Neural progenitor cell (in vitro differentiated cells): ENCODE measurements around the gene PRDM2. TPM values are rescaled to one million over a fixed set of nuclear protein-coding genes. Genes with fewer than 3 reads are reported as not detected.

Source experiments
- DNase-seq: peaks from one replicate; pipeline ENCODE4 v3.0.0-alpha.2; 2016; ENCODE audit warnings: low spot score
- H2AFZ ChIP-seq: fragments of 200-600 bp; sonication (generic); replicated peaks from 2 replicates; pipeline ENCODE4 v1.6.1; 2016; ENCODE audit warnings: antibody characterized with exemption
- H3F3A ChIP-seq: fragments of 200-600 bp; sonication (generic); 2 replicates; pipeline ENCODE4 v1.6.1; 2016; ENCODE audit warnings: antibody characterized with exemption, low read depth
- H3K27ac ChIP-seq: fragments of 200-600 bp; sonication (generic); 2 replicates; pipeline ENCODE4 v1.5.1; 2016; ENCODE audit warnings: mild to moderate bottlenecking
- H3K27me3 ChIP-seq: fragments of 200-600 bp; sonication (generic); 2 replicates; pipeline ENCODE4 v1.6.1; 2016; ENCODE audit warnings: mild to moderate bottlenecking, moderate library complexity
- H3K36me3 ChIP-seq: fragments of 200-600 bp; sonication (generic); 2 replicates; pipeline ENCODE4 v1.5.1; 2016
- H3K4me1 ChIP-seq: fragments of 200-600 bp; sonication (generic); 2 replicates; pipeline ENCODE4 v1.6.1; 2016; ENCODE audit warnings: mixed run types
- H3K4me2 ChIP-seq: fragments of 200-600 bp; sonication (generic); 2 replicates; pipeline ENCODE4 v1.6.1; 2016
- H3K4me3 ChIP-seq: fragments of 200-600 bp; sonication (generic); 2 replicates; pipeline ENCODE4 v1.5.1; 2016
- H3K79me2 ChIP-seq: fragments of 200-600 bp; sonication (generic); 2 replicates; pipeline ENCODE4 v1.6.1; 2016; ENCODE audit warnings: low read depth
- H3K9ac ChIP-seq: fragments of 200-600 bp; sonication (generic); 2 replicates; pipeline ENCODE4 v1.6.1; 2016
- H3K9me3 ChIP-seq: fragments of 200-600 bp; sonication (generic); 2 replicates; pipeline ENCODE4 v1.5.1; 2016; ENCODE audit warnings: low read depth
- H4K20me1 ChIP-seq: fragments of 200-600 bp; sonication (generic); 2 replicates; pipeline ENCODE4 v1.6.1; 2016; ENCODE audit warnings: low read depth
- H3K27ac Mint-ChIP-seq: 3 replicates; pipeline ENCODE4 v1.8.0; 2021; ENCODE audit warnings: mixed read lengths
- H3K27me3 Mint-ChIP-seq: 2 replicates; pipeline ENCODE4 v1.8.0; 2022; ENCODE audit warnings: low read depth, mild to moderate bottlenecking, inconsistent platforms, moderate library complexity, mixed read lengths; ENCODE audit not compliant: insufficient read depth
- H3K36me3 Mint-ChIP-seq: 3 replicates; pipeline ENCODE4 v1.8.0; 2021; ENCODE audit warnings: mixed read lengths
- H3K4me1 Mint-ChIP-seq: 3 replicates; pipeline ENCODE4 v1.8.0; 2021; ENCODE audit warnings: mixed read lengths
- H3K4me3 Mint-ChIP-seq: 3 replicates; pipeline ENCODE4 v1.8.0; 2021; ENCODE audit warnings: mild to moderate bottlenecking, moderate library complexity, mixed read lengths
- H3K9me3 Mint-ChIP-seq: 3 replicates; pipeline ENCODE4 v1.8.0; 2020; ENCODE audit warnings: mixed read lengths
- CTCF ChIP-seq: fragments of 200-600 bp; sonication (generic); IDR thresholded peaks from 2 replicates; pipeline ENCODE4 v1.5.1; 2017; ENCODE audit warnings: antibody characterized with exemption, mild to moderate bottlenecking
- EZH2 ChIP-seq: fragments of 200-600 bp; sonication (generic); IDR thresholded peaks from 2 replicates; pipeline ENCODE4 v1.6.1; 2017; ENCODE audit warnings: antibody characterized with exemption, mild to moderate bottlenecking, moderate library complexity
- EZH2phosphoT487 ChIP-seq: fragments of 200-600 bp; sonication (generic); IDR thresholded peaks from 2 replicates; pipeline ENCODE4 v1.6.1; 2017; ENCODE audit warnings: antibody characterized with exemption
- total RNA-seq: library from RNA; depleted of rRNA; stranded (reverse); fragments of >200 nt; gene quantifications from 2 replicates; pipeline ENCODE4 v1.2.3, GENCODE V29; 2015; ENCODE audit warnings: low replicate concordance

PRDM2 gene
- total RNA-seq, 1 donor from 2014 or later: 22.0 TPM

- H3K27me3 ChIP-seq: no peaks in the 10 kb centered on the region
- no peak for DNase-seq
- peaks cover 11% of the 10 kb centered on the region for H4K20me1 ChIP-seq
- H3K4me1 ChIP-seq: peaks cover 20% of the 10 kb centered on the region
- H3K4me3 ChIP-seq: no peak overlapping the region
- H3K27ac ChIP-seq: no peak overlapping the region
- no peak overlapping the region for H3K9ac ChIP-seq
- no peak overlapping the region for H2AFZ ChIP-seq
- Mint-ChIP-seq H3K9me3 (no peaks in the 10 kb centered on the region), H3K27ac (no peak overlapping the region), H3K36me3 (peaks cover 2% of the 10 kb centered on the region), H3K4me3 (no peak overlapping the region), H3K4me1 (peaks cover 15% of the 10 kb centered on the region), H3K27me3 (no peaks in the 10 kb centered on the region)
- H3K9me3 ChIP-seq: no peaks in the 10 kb centered on the region
- peak overlapping the region; percentile 8 for H3K4me2 ChIP-seq
- peaks cover 4% of the 10 kb centered on the region for H3F3A ChIP-seq
- TF ChIP-seq CTCF (no peak), EZH2phosphoT487 (no peak), EZH2 (no peak)
- H3K79me2 ChIP-seq: no peaks in the 10 kb centered on the region
- H3K36me3 ChIP-seq: no peaks in the 10 kb centered on the region
These were observed 37.4 kb downstream of the PRDM2 start for GRCh38 chr1:13737398-13737797.

GRCh38 chr1:13746342-13746741 lies 46.4 kb downstream of the PRDM2 start:
- H3K4me1 ChIP-seq: peaks cover 17% of the 10 kb centered on the region
- peaks cover 17% of the 10 kb centered on the region for H3K79me2 ChIP-seq
- no peak overlapping the region for H2AFZ ChIP-seq
- DNase-seq: no peak
- H3K27ac ChIP-seq: no peak overlapping the region
- no peaks in the 10 kb centered on the region for H3K27me3 Mint-ChIP-seq
- peaks cover 18% of the 10 kb centered on the region for H3K4me1 Mint-ChIP-seq
- H3F3A ChIP-seq: peaks cover 17% of the 10 kb centered on the region
- peaks cover 18% of the 10 kb centered on the region for H4K20me1 ChIP-seq
- no peak overlapping the region for H3K4me2 ChIP-seq
- H3K27ac Mint-ChIP-seq: no peak overlapping the region
- no peaks in the 10 kb centered on the region for H3K9me3 Mint-ChIP-seq
- peaks cover 6% of the 10 kb centered on the region for H3K36me3 Mint-ChIP-seq
- H3K27me3 ChIP-seq: peaks cover 23% of the 10 kb centered on the region
- no peak overlapping the region for H3K4me3 ChIP-seq
- H3K9ac ChIP-seq: no peak overlapping the region
- no peaks in the 10 kb centered on the region for H3K36me3 ChIP-seq
- H3K4me3 Mint-ChIP-seq: no peak overlapping the region
- H3K9me3 ChIP-seq: no peaks in the 10 kb centered on the region
- no peak for TF ChIP-seq CTCF
- TF ChIP-seq EZH2phosphoT487: no peak
- no peak for TF ChIP-seq EZH2

- peaks cover 23% of the 10 kb centered on the region for H3K27me3 ChIP-seq
- peaks cover 42% of the 10 kb centered on the region for H3K79me2 ChIP-seq
- no peak for TF ChIP-seq EZH2
- TF ChIP-seq EZH2phosphoT487: no peak
- TF ChIP-seq CTCF: peak; percentile 26
- peaks cover 43% of the 10 kb centered on the region for H4K20me1 ChIP-seq
- H3K36me3 ChIP-seq: no peaks in the 10 kb centered on the region
- peak overlapping the region; percentile 75 for H2AFZ ChIP-seq
- H3K36me3 Mint-ChIP-seq: peaks cover 4% of the 10 kb centered on the region
- no peak overlapping the region for H3K9ac ChIP-seq
- peak overlapping the region; percentile 92 for H3K4me3 Mint-ChIP-seq
- H3K4me1 Mint-ChIP-seq: peaks cover 36% of the 10 kb centered on the region
- no peaks in the 10 kb centered on the region for H3K9me3 Mint-ChIP-seq
- H3K4me2 ChIP-seq: peak overlapping the region; percentile 98
- DNase-seq: peak; percentile 98
- peak overlapping the region; percentile 97 for H3K4me3 ChIP-seq
- no peaks in the 10 kb centered on the region for H3K9me3 ChIP-seq
- peaks cover 17% of the 10 kb centered on the region for H3K4me1 ChIP-seq
- H3K27me3 Mint-ChIP-seq: no peaks in the 10 kb centered on the region
- H3K27ac Mint-ChIP-seq: peak overlapping the region; percentile 86
- H3K27ac ChIP-seq: no peak overlapping the region
- peaks cover 17% of the 10 kb centered on the region for H3F3A ChIP-seq
These were observed 48.9 kb downstream of the PRDM2 start for GRCh38 chr1:13748610-13749505.
